NCI-H146 (cell line): ENCODE results near the gene SLC50A1.

Experiments used
- DNase-seq: peaks from one replicate; lab custom pipeline; 2025; lab: John Stamatoyannopoulos, UW

SLC50A1 gene

GRCh38 chr1:155171836-155172731 lies 36.4 kb downstream of the SLC50A1 start:
- no peak for DNase-seq

- DNase-seq, result peak; percentile 96
These were observed 37.3 kb downstream of the SLC50A1 start, which contains the start of gene KRTCAP2 for GRCh38 chr1:155172732-155173477. Gene KRTCAP2, minus strand, starts transcription at chr1:155173304. Its CDS starts 80 bp downstream, at chr1:155173224.

GRCh38 chr1:155173478-155174323 lies 38.0 kb downstream of the SLC50A1 start, which contains the start of gene TRIM46:
Gene TRIM46, plus strand, starts transcription at chr1:155173849. Its CDS starts 118 bp downstream, at chr1:155173967.
- peak; percentile 89 for DNase-seq

DNA sequence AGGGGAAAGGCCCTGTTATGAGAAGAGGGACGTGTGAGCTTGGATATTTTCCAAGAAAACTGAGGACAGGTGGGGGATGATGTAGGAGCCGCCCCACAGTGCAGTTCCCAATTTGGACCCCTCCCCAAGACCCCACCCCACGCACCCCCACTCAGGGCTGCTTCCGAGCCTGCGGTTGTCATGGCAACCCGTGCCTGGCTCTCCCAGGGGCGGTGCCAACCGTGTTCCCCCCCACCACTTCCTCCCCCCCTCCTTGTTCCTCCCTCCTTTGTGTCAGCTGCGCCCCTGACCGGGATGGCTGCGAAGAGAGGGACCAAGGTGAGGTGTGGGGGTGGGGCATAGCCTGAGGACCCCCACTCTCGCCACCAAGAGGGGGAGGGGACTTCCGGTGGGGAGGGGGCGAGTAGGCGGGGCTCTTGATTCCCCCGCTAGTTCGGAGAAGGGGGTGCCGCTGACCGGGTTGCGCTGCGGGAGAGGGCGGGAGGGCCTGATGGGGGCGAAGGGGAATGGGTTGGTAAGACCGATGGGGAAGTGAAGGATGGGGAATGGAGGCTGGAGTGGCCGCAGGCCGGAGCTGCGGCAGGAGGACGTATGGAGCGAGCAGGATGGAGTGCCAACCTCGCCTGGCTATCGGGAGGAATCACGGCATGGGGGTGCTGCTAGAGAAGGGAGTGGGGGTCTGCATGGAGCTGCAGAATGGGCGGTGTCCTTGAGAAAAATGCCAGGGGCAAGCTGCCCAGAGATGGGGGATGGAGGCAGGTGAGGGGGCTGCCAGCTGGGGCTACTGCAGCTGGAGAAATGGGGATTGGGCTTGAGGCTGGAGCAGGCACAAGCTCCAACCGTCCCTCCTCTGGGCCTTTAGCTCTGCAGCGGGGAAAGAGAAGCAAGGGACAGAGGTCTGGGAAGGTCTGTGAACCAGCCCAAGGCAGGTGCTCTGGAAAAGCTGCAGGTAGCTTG lies 39.0 kb downstream of the SLC50A1 start:
- DNase-seq, result peak; percentile 89

GRCh38 chr1:155175281-155175926 lies 39.8 kb downstream of the SLC50A1 start:
- DNase-seq, result no peak

DNA sequence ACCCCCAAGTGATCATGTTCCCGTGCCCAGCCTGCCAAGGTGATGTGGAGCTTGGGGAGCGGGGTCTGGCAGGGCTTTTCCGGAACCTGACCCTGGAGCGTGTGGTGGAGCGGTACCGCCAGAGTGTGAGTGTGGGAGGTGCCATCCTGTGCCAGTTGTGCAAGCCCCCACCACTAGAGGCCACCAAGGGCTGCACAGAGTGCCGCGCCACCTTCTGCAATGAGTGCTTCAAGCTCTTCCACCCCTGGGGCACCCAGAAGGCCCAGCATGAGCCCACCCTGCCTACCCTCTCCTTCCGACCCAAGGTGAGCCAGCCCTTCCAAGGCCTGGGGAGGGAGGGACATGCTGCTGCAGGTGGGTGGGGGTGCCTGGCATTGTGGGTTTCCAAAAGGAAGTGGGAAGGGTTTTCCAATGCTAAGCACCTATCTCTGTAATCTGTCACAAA lies 40.3 kb downstream of the SLC50A1 start:
- DNase-seq, result no peak

DNA sequence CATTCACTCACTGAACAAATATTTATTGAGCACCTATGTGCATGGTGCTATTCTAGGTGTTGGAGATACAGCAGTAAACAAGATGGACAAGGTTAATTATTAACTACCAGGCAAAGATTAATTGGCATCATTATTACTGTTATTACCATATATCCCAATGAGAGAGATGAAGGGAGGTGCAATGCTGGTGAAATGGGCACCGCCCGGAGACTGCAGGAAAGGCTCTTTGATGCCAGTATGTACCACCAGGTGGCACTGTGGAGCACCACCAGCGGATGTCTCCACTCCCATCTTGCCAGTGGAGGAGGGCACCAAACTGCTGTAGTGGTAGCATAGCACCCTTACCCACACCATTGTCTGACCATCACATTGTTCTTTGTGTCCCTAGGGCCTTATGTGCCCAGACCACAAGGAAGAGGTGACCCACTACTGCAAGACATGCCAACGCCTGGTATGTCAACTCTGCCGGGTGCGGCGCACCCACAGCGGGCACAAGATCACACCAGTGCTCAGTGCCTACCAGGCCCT lies 41.0 kb downstream of the SLC50A1 start:
- DNase-seq, result peak; percentile 74

DNA sequence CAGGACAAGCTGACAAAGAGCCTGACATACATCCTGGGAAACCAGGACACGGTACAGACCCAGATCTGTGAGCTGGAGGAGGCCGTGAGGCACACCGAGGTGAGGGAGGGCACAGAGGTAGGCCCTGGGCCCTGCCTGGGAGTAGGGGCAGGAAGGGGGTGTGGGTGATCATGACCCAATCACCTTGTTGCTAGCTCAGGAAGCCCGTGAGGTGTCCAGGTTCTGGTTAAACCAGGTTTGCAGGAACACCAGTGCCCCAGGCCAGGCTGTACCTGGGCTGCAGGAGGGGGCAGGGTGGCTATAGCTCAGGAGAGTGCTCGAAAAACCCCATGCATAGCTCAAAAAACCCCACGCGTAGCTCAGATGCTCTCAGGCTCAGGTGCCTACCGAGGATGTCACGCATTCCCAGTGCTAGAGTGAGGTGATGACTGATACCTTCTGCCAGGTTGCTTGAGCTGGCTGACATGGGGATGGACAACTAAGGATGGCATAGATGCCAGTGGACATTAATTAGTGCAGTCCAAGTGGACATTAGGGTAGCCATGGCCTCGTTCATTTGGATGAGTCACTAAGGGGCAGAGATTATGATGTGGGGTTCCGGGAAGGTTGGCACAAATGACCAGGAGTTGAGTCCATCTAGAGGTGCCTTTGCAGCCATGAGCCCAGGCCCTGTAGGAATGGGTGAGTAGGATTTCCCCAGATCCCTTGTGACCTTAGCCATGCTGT lies 41.7 kb downstream of the SLC50A1 start:
- no peak for DNase-seq

DNA sequence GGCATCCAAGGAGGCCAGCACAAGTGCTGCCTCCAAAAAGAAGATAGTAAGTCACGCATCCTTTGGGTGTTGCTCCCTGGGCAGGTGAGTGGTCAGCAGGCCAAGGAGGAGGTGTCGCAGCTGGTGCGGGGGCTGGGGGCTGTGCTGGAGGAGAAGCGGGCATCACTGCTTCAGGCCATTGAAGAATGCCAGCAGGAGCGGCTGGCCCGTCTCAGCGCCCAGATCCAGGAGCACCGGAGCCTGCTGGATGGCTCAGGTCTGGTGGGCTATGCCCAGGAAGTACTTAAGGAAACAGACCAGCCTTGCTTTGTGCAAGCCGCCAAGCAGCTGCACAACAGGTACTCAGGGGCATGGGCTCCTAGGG lies 42.2 kb downstream of the SLC50A1 start:
- no peak for DNase-seq

GRCh38 chr1:155178441-155179111 lies 42.9 kb downstream of the SLC50A1 start:
- no peak for DNase-seq

GRCh38 chr1:155179112-155180031 lies 43.7 kb downstream of the SLC50A1 start:
- DNase-seq, result no peak

DNA sequence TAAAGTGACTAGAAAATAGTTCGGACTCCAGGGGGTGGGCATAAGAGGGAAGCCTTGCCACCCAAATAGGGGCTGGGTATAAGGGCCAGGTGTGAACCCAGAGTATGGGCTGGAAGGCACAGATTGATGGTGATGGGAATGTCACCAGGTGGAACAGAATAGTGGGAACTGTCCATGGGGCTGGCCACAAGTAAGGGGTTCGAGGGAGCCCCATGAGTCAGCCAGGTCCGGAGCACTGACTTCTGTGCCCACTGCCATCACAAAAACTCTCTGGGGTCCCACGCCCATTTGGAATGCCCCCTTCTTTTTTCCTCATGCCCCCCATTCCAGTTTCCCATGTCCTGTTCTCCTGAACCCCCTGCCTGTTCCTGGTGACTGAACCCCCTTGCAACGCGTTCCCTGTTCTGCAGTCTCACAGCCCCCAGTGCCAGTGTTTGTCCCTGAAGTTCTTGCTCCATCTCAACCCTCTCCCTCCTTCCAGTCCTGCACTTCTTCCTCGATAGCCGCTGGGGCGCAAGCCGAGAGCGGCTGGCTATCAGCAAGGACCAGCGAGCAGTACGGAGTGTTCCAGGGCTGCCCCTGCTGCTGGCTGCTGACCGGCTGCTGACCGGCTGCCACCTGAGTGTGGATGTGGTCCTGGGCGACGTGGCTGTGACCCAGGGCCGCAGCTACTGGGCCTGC lies 45.9 kb downstream of the SLC50A1 start:
- no peak for DNase-seq

GRCh38 chr1:155182052-155182550 lies 46.4 kb downstream of the SLC50A1 start:
- DNase-seq, result no peak

- DNase-seq, result no peak
These were observed 48.1 kb downstream of the SLC50A1 start for GRCh38 chr1:155183775-155184221.

DNA sequence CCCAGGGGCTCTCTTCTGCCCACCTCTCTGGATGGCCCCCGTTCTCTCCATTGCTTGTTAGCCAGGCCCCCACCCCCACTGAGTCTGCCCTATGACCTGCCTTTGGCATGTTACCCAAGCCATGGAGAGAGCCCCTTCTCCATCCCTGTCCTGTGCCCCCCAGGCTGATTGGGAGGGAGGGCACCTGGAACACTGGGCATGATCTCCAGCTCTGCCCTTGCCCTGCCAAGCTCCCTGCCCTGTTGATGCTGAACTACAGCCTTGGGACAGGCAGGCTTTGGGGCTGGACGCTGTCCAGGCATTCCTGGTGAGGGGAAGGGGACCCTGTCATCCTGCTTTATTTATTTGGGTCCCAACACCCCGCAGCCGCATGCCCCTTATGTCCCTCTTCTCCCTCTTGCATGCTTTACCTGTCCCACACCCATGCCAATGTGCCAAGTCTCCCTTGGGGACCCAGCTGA lies 48.7 kb downstream of the SLC50A1 start:
- no peak for DNase-seq
